GM12865 (cell line): ENCODE results near the gene MCM3AP.
"Not testable (repeated sequence)": the region's sequence is repeated elsewhere in the genome, so short reads cannot be mapped to it uniquely, and the experiment has no call there.

Source experiments
- DNase-seq: peaks from one replicate; pipeline ENCODE4 v3.0.0; 2010; ENCODE audit warnings: low read depth
- H3K4me3 ChIP-seq: 2 replicates; pipeline ENCODE4 v1.5.1; 2011; ENCODE audit warnings: mild to moderate bottlenecking, low read depth, low read length, control low read depth
- CTCF ChIP-seq: IDR thresholded peaks from 2 replicates; pipeline ENCODE4 v1.5.1; 2011; ENCODE audit warnings: low read length, control low read depth, low read depth, inconsistent platforms; ENCODE audit not compliant: insufficient read depth; ENCODE audit errors: missing control alignments

Gene MCM3AP

DNA sequence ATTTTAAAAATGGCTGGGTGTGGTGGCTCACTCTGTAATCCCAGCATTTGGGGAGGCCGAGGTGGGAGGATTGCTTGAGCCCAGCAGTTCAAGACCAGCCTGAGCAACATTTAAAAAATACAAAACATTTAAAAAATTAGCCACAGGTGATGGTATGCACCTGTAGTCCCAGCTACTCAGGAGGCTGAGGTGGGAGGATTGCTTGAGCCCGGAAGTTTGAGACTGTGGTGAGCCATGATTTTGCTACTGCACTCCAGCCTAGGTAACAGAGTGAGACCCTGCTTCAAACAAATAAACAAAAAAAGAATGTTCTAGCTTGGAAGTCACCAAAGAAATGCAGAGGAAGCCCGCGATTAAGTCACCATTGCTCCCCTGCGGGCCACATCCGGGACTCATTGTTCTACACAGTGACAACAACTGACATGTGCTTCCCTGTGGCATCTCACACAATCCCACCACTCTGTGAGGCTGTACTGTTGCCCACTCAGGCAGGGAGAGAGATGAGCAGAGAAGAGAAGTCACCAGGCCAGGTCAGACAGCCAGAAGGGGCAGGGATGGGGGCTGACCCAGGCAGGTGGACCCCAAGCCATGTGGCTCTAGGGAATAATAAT, 82.7 kb downstream of the MCM3AP start:
- no peak for DNase-seq
- TF ChIP-seq CTCF, result no peak
- no peak overlapping the region for H3K4me3 ChIP-seq

GRCh38 chr21:46200877-46201803, 84.3 kb downstream of the MCM3AP start:
- DNase-seq, H3K4me3 ChIP-seq: not testable (repeated sequence)

DNA sequence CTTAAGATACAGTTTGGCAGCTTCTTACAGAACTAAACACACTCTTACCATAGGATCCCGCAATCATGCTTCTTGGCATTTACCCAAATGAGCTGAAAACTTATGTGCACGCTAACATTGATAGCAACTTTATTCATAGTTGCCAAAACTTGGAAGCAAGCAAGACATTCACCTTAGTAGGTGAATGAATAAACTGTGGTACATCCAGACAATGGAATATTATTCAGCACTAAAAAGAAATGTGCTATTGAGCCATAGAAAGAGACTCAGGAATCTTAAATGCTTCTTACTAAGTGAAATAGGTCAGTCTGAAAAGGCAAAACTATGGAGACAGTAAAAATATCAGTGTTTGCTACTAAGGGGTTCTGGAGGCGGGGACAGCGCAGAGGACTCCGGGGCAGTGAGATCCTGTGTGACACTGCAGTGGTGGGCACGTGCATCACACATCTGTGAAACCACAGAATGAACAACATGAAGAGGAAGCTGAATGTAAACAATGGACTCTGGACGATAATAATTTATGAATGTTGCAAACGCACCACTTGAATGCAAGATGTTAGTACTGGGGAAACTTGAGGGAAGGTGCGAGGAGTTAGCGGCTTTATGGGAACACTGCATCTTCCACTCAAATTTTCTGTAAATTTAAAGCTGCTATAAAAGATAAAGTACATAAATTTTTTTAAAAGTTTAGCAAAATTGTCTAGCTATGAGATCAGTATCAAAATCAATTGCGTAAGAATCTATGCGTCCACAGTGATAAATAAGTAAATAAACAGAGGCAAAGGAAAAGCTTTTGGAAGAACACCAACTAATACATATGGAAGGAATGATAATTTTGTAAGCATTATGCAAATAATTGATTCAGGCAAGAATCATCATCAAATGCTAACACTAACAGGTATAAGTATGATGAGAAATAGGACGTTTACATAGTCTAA, 85.7 kb downstream of the MCM3AP start:
- TF ChIP-seq CTCF, result no peak
- DNase-seq, result no peak
- no peak overlapping the region for H3K4me3 ChIP-seq

- no peak for DNase-seq
- H3K4me3 ChIP-seq, result no peak overlapping the region
- no peak for TF ChIP-seq CTCF
Observed at GRCh38 chr21:46196733-46197132, 88.7 kb downstream of the MCM3AP start.

GRCh38 chr21:46195595-46196195, 89.7 kb downstream of the MCM3AP start:
- no peak overlapping the region for H3K4me3 ChIP-seq
- DNase-seq, result no peak
- no peak for TF ChIP-seq CTCF

DNA sequence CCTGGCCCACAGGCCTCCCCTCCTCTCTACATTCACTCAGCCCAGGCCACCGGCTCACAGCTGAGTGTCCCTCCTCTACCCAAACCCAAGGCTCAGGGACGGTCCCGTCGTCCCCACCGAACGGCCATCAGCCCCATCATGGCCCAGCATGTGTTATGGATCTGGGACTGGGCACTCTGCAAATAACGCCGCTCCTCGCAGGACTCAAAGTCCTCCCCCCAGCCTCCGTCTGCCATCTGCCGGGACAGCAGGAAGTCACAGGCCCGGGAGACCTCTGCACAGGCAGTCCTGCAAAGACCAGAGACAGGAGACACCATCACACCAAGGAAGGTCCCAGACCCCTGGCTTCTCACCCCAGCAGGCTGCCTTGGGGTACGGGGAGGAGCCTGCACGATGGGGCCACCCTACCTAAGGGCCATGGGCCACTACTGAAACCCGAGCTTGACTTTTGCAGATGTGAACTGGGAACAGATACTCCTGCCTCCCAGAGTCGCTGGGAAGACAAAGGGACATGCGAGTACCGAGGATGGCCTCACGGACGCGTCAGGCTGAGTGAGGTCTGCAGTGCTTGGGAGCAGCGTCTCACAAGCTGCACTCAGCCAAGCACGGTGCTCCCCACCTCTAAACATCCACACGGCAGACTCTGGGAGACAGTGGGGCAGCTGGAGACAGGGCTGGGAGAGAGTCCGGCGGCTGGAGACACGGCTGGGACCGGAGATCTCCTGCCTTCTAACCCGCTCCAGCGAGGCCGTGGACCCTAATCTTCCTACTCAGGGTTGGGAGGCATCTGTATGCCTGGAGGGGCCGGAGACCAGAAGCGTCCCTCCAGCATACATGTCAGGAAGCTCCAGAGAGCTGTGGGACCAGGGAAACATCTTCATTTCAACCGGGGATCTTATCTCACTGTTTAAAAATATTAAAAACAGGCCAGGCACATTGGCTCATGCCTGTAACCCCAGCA, 90.8 kb downstream of the MCM3AP start:
- no peak for TF ChIP-seq CTCF
- H3K4me3 ChIP-seq, result no peak overlapping the region
- peak; percentile 0 for DNase-seq
